GM18502 (cell line): ENCODE data around the gene IQSEC3.
"Not testable (repeated sequence)": the region's sequence is repeated elsewhere in the genome, so short reads cannot be mapped to it uniquely, and the experiment has no call there.

Source experiments
- ATAC-seq: cut with Tn5 transposase; IDR thresholded peaks from one replicate; pipeline ENCODE4 v1.9.1; 2021; ENCODE audit warnings: mild to moderate bottlenecking; ENCODE audit not compliant: unreplicated experiment, poor library complexity

The IQSEC3 gene

DNA sequence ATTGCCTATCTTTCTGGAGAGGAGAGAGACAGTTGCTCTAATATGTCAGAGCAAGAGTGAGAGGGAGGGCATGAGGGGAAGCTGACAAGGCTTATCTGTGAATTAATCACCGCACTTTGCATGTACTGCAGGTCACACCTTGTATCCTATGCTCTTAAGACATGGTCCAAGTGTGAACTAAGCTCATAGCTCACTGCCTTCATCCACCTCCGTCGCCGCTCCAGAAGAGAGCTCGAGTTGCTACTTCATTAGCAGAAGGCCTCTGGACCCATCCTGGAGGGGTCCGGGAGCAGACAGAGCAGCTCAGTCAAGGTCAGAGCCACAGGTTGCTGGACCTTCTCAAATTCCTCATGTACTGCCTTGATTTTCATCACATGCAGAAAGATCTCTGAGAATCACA, 14.6 kb upstream of the IQSEC3 start:
- ATAC-seq = not testable (repeated sequence)

GRCh38 chr12:52902-53734, 13.4 kb upstream of the IQSEC3 start:
- ATAC-seq = not testable (repeated sequence)

GRCh38 chr12:53735-54730, 12.5 kb upstream of the IQSEC3 start:
- no peak for ATAC-seq

- no peak for ATAC-seq
These were observed 11.6 kb upstream of the IQSEC3 start for GRCh38 chr12:54750-55535.

- ATAC-seq = no peak
These were observed 9.8 kb upstream of the IQSEC3 start for GRCh38 chr12:56683-57346.

GRCh38 chr12:57539-57938, 9.0 kb upstream of the IQSEC3 start:
- no peak for ATAC-seq

DNA sequence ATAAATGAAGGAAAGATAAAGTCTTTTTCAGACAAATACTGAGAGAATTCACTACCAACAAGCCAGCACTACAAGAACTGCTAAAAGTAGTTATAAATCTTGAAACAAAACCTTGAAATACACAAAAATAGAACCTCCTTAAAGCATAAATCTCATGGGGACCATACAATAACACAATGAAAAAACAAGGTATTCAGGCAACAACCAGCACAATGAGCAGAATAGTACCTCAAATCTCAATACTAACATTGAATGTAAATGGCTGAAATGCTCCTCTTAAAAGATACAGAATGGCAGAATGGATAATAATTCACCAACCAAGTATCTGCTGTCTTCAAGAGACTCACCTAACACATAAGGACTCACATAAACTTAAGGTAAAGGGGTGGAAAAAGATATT, 7.7 kb upstream of the IQSEC3 start:
- no peak for ATAC-seq

- ATAC-seq = not testable (repeated sequence)
These were observed 4.7 kb upstream of the IQSEC3 start for GRCh38 chr12:61845-62244.

GRCh38 chr12:65491-66063, 990 bp upstream of the IQSEC3 start:
- not testable (repeated sequence) for ATAC-seq

DNA sequence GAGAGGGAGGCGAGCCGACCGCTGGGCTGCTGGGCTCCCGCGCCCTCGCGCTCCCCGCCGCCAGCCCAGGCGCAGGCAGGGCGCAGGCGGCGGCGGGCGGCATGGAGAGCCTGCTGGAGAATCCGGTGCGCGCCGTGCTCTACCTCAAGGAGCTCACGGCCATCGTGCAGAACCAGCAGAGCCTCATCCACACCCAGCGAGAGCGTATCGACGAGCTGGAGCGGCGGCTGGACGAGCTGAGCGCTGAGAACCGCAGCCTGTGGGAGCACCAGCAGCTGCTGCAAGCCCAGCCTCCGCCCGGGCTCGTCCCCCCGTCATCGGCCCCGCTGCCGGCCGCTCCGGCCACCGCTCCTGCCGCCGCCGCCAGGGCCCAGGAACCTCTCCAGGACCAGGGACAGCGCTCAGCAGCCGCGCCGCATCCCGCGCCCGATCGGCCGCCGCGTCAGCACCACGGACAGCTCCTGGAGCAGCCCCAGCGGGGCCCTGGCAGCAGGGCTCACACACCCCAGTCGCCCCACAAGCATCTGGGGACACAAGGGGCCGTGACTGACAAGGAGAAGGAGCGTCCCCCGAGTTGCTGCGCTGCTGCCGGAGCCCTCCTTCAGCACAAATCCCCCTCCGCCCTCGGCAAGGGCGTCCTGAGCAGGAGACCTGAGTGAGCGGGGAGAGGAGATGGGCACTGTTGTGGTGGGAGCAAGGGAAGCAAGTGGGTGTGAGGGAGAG, 376 bp downstream of the IQSEC3 start:
- not testable (repeated sequence) for ATAC-seq

DNA sequence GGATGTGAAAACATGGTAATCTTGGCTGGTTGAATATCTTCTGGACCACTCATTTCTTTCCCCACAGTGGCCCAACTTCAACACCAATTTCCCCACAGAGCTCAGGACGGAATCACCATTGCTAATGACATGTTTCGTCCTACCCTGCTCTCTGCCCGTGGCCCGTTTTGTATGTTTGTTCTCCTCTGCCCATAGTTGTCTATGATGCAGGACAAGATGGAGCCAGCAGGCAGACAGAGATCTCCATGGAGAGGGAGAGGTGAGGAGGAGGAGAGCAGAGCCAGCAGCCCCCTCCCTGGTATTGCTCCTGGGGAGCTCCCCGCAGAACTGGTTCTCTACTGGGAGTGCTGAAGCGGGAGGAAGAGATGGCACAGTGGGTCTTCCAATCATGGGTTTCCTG, 3.1 kb downstream of the IQSEC3 start:
- not testable (repeated sequence) for ATAC-seq

- not testable (repeated sequence) for ATAC-seq
These were observed 4.0 kb downstream of the IQSEC3 start for GRCh38 chr12:70541-70940.

GRCh38 chr12:72018-72417, 5.5 kb downstream of the IQSEC3 start:
- ATAC-seq = not testable (repeated sequence)

- not testable (repeated sequence) for ATAC-seq
These were observed 8.0 kb downstream of the IQSEC3 start for GRCh38 chr12:74420-75190.

DNA sequence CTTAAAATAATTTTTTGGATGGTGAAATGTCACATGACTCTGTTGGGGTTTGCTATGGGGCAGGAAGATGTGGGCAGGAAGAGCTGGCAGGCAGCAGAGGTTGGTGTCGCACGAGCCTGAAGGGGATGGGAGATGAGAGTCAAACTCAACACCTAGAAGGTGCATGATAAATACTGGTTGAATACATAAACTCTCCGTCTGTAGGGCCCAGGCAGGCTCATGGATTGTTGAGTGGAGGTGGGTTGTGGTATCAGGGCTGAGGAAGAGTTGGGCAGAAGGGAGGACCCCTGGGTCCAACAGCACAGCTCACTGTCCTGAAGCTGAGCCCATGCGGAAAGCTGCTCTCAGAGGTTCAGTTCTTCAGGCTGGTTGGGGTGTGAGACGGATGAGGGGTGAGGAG, 9.0 kb downstream of the IQSEC3 start:
- not testable (repeated sequence) for ATAC-seq

- ATAC-seq = not testable (repeated sequence)
These were observed 9.5 kb downstream of the IQSEC3 start for GRCh38 chr12:76102-76501.

DNA sequence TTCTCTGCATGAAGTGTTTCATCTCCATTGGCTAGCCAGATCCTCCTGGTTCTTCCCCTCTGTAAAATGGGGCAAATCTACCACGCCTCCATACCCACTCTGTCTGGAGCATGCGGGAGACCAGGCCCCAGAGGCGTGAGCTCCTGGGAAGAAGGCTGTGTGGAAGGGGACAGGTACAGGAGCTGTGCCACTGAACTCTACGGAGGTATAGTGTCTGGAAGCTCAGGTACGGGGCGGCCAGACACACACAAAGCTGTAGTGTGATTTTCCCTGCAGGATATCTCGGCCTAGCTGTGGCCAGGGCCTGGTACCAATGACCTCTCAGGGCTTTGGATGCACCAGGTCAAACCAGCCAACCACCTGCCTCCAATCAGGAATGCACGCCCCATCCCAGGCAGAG, 10.0 kb downstream of the IQSEC3 start:
- ATAC-seq = not testable (repeated sequence)
